ENCODE measurements around the gene SLC35D1.

The SLC35D1 gene

GRCh38 chr1:67043366-67043765, 10.6 kb downstream of the SLC35D1 start:
- no peak for DNase-seq

- DNase-seq: no peak
Observed at GRCh38 chr1:67041841-67042503, 12.0 kb downstream of the SLC35D1 start.

GRCh38 chr1:67040405-67040804, 13.5 kb downstream of the SLC35D1 start:
- DNase-seq: no peak

GRCh38 chr1:67031859-67032247, 22.1 kb downstream of the SLC35D1 start:
- no peak for DNase-seq

DNA sequence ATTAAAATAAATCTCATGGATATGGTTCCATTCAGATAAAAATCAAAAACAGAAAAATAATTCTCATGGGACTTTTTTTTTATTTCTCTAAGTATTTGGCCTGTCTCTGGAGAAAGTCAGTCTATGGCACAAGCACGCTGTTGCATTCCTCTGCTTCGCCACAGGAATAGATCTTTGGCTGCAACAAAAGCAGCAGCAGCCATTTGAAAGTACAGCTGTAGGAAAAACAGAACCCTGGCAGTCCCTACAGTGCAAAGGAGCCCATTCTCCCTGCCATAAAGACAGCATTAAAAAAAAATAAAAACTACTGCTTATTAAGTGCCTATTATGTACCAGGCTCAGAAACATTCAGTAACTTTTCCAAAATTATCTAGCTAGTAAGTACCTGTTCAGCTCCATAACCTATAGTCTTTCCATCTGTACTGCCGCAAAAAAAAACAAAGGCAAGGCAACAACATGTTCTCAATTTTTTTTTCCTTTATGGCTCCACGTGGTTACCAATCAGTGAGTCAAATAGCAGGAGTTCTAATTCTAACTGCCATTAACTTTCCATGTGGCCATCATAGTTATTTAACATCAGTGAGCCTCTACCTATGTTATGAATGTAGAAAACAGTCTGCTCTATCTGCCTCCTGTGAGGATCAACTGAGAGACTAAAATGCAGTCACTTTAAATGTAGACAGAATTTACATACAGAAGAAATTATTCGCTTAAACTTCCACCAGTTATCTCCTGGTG, 22.7 kb downstream of the SLC35D1 start:
- no peak for DNase-seq

DNA sequence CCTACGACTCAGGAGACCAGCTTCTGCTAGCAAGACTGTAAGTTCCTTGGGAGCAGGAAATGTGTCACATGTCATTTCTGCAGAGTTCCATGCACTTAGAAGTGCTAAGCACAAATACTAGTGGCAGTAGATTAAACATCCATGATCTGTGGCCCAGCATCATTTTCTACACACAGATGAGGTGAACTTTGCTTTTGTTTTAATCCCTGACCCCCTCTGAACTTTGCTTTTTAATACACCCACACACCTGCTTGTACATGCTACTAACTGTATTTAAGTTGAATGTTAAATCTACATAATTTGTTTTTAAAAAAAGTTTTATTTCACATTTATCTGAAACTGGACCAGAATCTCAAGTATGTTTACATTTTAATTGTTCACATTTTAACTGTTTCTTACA, 24.5 kb downstream of the SLC35D1 start:
- DNase-seq: no peak

DNA sequence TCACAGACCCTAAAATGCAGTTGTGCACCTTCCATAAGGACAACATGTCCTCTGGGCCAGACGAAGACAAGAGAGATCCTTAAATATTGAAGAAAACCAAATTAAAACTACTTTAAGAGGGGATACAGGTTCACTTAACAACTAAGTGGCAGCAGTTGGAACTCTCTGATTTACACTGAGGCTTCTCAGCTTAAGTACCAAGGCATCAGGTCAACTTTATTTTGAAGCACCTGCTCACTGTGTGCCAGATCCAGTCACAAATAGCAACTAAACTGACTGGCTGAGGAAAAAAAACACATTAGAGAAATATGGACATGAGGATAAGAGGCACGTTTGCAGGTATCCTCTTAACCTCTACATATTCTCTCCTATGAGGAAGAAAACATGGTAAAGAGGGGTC, 33.2 kb downstream of the SLC35D1 start:
- DNase-seq: no peak

- no peak for DNase-seq
Observed at GRCh38 chr1:67020304-67020703, 33.6 kb downstream of the SLC35D1 start.

DNA sequence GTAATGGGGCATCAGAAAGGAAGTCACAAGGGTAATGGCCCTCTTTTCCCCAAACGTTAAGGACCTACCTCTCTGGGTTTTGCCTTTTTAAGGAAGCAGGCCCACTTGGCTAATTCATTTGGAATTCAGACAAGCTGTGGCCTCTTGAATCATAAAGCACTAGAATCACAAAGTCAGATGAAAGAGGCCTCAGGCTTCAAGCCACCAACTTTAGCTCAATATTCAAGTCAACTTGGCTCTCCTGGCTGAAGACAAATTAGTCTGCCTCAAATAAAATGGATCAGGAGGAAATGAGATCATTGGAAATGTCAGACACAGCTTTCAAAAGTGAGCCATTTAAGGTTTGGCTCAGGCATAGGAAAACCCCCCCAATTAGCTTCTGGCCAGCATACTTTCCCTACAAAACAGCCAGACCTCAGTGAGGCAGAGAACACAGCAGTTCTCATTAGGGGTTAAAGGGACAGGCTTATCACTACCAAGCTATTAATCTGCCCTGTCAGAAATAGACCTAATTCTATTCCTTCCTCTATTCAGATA, 34.3 kb downstream of the SLC35D1 start:
- no peak for DNase-seq

DNA sequence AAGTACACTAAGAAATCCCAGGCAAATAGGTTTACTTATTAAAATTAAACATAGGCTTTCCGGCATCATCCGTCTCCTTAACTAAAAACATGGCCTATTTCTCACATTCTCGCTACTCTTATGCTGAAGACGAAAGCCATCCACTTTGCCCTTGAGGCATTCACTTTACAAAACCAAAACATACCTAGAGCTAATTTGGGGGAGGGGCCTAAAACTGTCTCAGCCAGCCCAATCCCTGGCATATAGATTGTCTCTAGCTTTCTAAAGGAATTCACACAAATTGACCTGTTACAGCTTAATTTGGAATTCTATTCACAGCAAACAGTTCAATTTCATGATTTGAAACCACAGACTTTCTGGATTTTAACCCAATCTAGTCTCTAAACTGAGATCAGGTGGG, 34.8 kb downstream of the SLC35D1 start:
- DNase-seq: no peak

- DNase-seq: no peak
Observed at GRCh38 chr1:67018574-67018973, 35.4 kb downstream of the SLC35D1 start.

DNA sequence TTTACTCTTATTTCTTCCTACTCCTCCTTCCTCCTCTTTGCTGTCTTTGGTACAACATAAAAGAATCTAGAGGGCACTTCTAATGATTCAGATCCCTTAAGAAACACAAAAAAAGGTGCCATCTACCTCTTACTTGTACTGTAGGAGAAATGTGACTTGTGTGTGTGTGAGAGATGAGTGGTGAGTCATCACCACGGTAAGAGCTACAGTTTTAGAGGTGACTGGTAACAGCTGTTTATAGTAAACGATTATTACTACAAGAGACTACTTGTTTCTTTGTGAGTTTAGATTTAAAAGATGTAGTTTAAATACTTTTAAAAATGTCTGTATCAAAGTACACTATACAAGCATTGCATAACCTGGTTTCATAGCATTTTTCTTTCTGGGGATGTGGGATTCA, 40.4 kb downstream of the SLC35D1 start:
- DNase-seq: no peak

GRCh38 chr1:67009792-67010191, 44.2 kb downstream of the SLC35D1 start:
- DNase-seq: no peak

DNA sequence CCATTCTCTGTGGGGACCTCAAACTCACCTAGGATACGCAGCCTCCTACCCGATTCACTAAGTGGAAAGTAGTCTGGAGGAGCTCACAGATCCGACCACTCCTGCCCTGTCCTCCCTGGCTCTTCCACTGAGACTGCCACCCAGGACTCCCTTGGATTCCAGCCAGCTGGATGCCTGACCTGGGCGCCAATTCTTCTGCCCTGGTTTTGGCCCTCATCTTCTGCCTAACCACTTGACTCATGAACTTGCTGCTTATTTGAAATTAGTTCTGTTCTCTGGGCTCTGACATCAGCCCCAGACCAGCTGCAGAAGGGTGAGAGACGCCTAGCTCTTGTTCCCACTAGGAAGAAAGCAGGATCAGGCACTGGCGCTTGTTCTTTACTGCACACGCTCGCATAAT, 48.9 kb downstream of the SLC35D1 start:
- DNase-seq: no peak

GRCh38 chr1:67004176-67004575, 49.8 kb downstream of the SLC35D1 start:
- no peak for DNase-seq

DNA sequence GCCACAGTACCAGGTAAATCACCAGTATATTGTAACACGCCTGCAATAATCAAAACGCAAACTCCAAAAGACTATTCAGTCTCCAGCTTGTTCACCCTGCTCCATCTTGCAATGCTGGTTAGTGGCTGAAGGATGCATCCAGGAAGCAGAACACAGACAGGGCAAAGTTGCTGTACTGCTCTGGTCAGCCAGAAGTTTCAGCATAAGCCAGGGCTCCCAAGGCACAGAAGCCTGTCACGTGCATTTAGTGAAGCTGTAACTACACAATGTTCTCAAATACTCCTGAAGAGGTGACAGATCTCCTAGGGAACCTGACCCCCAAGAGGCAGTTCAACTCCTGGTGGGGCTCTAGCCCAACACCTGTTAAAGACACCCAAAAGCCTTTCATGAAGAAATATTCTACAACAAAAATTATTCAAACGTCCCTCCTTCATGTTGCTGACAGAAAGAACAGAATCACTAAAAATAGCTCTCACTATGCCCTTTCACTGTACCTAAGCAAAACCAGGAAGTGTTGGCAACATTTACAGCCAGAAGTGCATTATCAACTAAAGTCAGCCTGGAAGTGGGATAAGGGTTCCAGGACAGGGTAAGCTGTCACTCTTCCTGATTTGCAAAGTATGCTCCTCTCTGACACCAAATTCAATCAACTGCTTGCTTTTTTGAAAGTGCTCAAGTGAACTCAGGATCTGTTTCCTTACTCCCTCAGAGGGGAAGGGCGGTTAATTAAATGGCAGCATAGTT, 52.1 kb downstream of the SLC35D1 start:
- DNase-seq: no peak

DNA sequence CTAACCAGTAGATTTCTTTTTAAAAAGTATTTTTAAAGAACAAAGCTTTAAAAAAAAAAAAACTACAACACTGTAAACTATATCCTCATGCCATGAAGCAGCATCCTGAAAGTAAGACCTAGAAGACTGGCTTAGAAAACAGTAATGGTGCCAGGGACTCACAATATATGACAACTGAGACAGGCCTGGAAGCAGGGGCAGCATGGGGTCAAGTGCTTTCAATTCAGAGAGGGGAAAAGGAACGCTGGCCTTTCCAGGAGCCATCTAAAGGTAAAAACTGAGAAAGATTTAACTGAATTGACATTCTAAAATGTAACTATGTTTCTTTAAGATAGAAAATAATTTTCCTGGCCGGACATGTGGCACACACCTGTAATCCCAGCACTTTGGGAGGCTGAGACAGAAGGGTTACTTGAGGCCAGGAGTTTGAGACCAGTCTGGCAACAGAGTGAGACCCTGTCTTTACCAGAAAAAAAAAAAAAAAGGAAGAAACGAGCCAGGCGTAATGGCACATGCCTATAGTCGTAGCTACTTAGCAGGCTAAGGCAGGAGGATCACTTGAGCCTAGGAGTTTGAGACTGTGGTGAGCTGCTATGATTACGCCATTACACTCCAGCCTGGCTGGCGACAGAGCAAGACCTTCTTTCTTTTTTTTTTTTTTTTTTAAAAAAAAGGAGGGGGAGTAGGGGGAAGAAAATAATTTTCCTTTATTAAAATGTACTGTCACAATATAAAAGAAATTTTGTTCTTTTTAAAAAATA, 54.1 kb downstream of the SLC35D1 start:
- no peak for DNase-seq

GRCh38 chr1:66998972-66999371, 55.0 kb downstream of the SLC35D1 start:
- no peak for DNase-seq

- peak; percentile 13 to 48 for DNase-seq
Observed at GRCh38 chr1:66996018-66996682, 57.8 kb downstream of the SLC35D1 start.

GRCh38 chr1:66993076-66993475, 60.9 kb downstream of the SLC35D1 start:
- no peak for DNase-seq

GRCh38 chr1:66985835-66986234, 68.1 kb downstream of the SLC35D1 start:
- no peak for DNase-seq

GRCh38 chr1:66984491-66984890, 69.5 kb downstream of the SLC35D1 start:
- DNase-seq: no peak
